Natural killer cell treated with Interleukin-12 subunit alpha and Interleukin-12 subunit beta and Interleukin-15 and Interleukin-18, amount 100 ng/mL, for 72 hours (primary cell): ENCODE data around the gene DNAJB14. TPM values are rescaled to one million over a fixed set of nuclear protein-coding genes. Genes with fewer than 3 reads are reported as not detected.

ENCODE experiments used
- ATAC-seq, 2 donors: fragments of 150-1000 bp; cut with Tn5 transposase in 1 of 2; sonication (Bioruptor Pico), chemical (Tn5 transposase) in 1 of 2; 2 replicates each; pipeline ENCODE4 v1.10.0; 2021
- DNase-seq: peaks from one replicate; pipeline ENCODE4 v3.0.0; 2022; ENCODE audit warnings: low spot score
- H3K27ac Mint-ChIP-seq, 2 donors: 1 replicate in 1 of 2; 2 replicates in 1 of 2; pipeline ENCODE4 v1.8.0; 2022; ENCODE audit warnings: mixed read lengths in 2 of 2, mild to moderate bottlenecking in 1 of 2, moderate library complexity in 1 of 2
- H3K27me3 Mint-ChIP-seq, 2 donors: 1 replicate in 1 of 2; 2 replicates in 1 of 2; pipeline ENCODE4 v1.8.0; 2022; ENCODE audit warnings: mixed read lengths in 2 of 2
- H3K36me3 Mint-ChIP-seq: one replicate; pipeline ENCODE4 v1.8.0; 2022; ENCODE audit warnings: mixed read lengths
- H3K4me1 Mint-ChIP-seq, 2 donors: 1 replicate in 1 of 2; 2 replicates in 1 of 2; pipeline ENCODE4 v1.8.0; 2022; ENCODE audit warnings: low read depth in 2 of 2, mixed read lengths in 2 of 2, mild to moderate bottlenecking in 1 of 2
- H3K4me3 Mint-ChIP-seq: one replicate; pipeline ENCODE4 v1.8.0; 2022; ENCODE audit warnings: mixed read lengths
- H3K9me3 Mint-ChIP-seq: 2 replicates; pipeline ENCODE4 v1.8.0; 2022; ENCODE audit warnings: mixed read lengths
- total RNA-seq, 2 donors: library from RNA; stranded (reverse); gene quantifications; one replicate each; pipeline ENCODE4 v1.2.3, GENCODE V29; 2022

DNAJB14 gene
- total RNA-seq, 2 donors from 2014 or later = 51.4 to 70.3 TPM

DNA sequence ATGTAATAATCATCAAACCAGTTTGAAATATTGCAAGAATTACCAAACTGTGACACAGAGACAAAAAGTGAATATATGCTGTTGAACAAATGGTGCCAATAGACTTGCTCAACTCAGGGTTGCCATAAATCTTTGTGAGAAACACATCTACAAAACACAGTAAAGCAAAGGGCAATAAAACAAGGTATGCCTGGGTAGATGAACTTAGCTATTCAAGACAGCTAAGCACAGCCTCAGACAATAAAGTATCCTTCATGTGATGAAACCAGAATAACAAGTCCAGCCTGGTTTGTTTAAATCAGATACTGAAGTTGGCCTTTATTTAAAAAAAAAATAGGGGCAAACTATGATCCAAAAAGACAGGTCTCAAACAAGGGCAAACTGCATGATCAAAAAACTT lies 71.3 kb downstream of the DNAJB14 start:
- Mint-ChIP-seq H3K27me3 (no peaks in the 10 kb centered on the region), H3K4me3 (no peak overlapping the region), H3K27ac (no peak overlapping the region), H3K36me3 (peaks cover 4% of the 10 kb centered on the region), H3K9me3 (no peaks in the 10 kb centered on the region), H3K4me1 (peaks cover 0 to 2% of the 10 kb centered on the region in 2 donors)
- DNase-seq = no peak
- ATAC-seq = no peak

- DNase-seq = no peak
- H3K4me1 Mint-ChIP-seq = peaks cover 5 to 8% of the 10 kb centered on the region in 2 donors
- no peak overlapping the region for H3K27ac Mint-ChIP-seq
- no peak for ATAC-seq
- H3K27me3 Mint-ChIP-seq = no peaks in the 10 kb centered on the region
- H3K36me3 Mint-ChIP-seq = no peaks in the 10 kb centered on the region
- no peak overlapping the region for H3K4me3 Mint-ChIP-seq
- no peaks in the 10 kb centered on the region for H3K9me3 Mint-ChIP-seq
Observed at GRCh38 chr4:99872570-99872969, 73.8 kb downstream of the DNAJB14 start.

GRCh38 chr4:99868126-99868596 lies 78.3 kb downstream of the DNAJB14 start:
- ATAC-seq = peak; percentile 88 to 99
- Mint-ChIP-seq H3K4me3 (peak overlapping the region; percentile 42), H3K27me3 (no peaks in the 10 kb centered on the region), H3K9me3 (no peaks in the 10 kb centered on the region), H3K4me1 (peaks cover 5 to 8% of the 10 kb centered on the region in 2 donors), H3K36me3 (peaks cover 4% of the 10 kb centered on the region), H3K27ac (peak overlapping the region; percentile 24 to 27)
- DNase-seq = no peak

DNA sequence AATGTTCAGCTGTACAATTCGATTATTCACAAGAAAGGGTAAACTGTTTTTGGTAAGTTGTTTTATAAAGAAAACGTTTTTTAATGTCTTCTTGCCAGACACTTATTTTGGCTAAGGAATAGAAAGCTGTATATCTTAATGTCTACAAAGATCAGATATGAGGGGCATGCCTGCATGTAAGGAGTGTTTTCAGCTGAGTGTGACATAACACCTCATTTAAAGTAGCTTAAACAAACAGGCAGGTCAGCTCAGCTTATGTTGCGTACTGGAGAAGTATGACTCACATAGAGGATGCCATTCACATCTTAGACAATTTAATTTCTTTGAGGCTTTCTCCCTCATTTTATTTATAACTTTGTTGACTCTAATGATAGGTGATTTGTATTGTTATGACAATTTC lies 82.6 kb downstream of the DNAJB14 start:
- Mint-ChIP-seq H3K4me1 (peaks cover 5 to 13% of the 10 kb centered on the region in 2 donors), H3K27me3 (no peaks in the 10 kb centered on the region), H3K4me3 (no peak overlapping the region), H3K36me3 (peaks cover 4% of the 10 kb centered on the region), H3K27ac (no peak overlapping the region), H3K9me3 (no peaks in the 10 kb centered on the region)
- no peak for ATAC-seq
- DNase-seq = no peak

DNA sequence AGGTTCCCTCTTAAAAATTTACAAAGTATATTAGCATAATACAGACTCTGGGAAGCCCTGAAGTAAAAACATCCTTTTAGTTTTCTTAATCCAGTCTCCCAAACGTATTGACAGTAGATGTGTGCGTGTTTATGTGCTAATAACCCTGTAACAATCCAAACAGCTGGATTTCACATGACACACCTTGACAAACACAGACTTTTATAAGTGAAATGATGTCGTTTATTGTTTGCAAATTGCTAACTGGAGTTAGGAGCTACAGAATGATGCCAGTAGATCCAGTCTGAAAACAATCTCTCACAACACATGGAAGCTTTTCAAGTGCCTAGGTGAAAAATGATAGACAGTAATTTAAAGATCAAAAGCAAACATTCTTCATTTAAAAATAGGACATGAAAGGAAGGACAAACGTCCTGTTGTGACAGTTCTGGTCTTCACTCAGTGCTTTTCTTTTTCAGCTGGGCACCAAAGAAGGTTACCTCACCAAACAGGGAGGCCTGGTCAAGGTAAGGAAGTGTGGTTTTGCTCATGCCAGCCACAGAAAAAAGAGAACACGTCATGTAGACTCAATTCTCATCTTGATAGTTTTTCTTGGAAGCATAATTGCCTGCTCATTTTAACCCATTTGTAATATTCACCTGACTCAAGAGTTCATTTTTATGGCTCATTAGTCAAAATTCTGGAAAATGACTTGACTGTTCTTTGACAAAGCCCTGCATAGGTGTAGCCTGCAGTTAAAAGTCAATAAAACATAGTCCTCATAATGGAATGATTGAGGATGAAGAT lies 85.1 kb downstream of the DNAJB14 start:
- DNase-seq (no peak), ATAC-seq (peak; percentile 55 to 89)
- H3K9me3 Mint-ChIP-seq = no peaks in the 10 kb centered on the region
- no peaks in the 10 kb centered on the region for H3K27me3 Mint-ChIP-seq
- H3K4me3 Mint-ChIP-seq = peak overlapping the region; percentile 47
- H3K4me1 Mint-ChIP-seq = peaks cover 3 to 9% of the 10 kb centered on the region in 2 donors
- H3K36me3 Mint-ChIP-seq = peaks cover 6% of the 10 kb centered on the region
- H3K27ac Mint-ChIP-seq = peak overlapping the region in 1 of 2 donors; percentile 64

- Mint-ChIP-seq H3K27me3 (no peaks in the 10 kb centered on the region), H3K9me3 (no peaks in the 10 kb centered on the region), H3K36me3 (peaks cover 6% of the 10 kb centered on the region), H3K4me1 (peaks cover 10 to 17% of the 10 kb centered on the region in 2 donors), H3K27ac (no peak overlapping the region), H3K4me3 (no peak overlapping the region)
- DNase-seq = no peak
- no peak for ATAC-seq
Observed at GRCh38 chr4:99860521-99860920, 85.9 kb downstream of the DNAJB14 start.

- Mint-ChIP-seq H3K27me3 (no peaks in the 10 kb centered on the region), H3K36me3 (peaks cover 14% of the 10 kb centered on the region), H3K4me1 (peaks cover 14 to 26% of the 10 kb centered on the region in 2 donors), H3K9me3 (no peaks in the 10 kb centered on the region), H3K27ac (no peak overlapping the region), H3K4me3 (no peak overlapping the region)
- no peak for ATAC-seq
- DNase-seq = no peak
Observed at GRCh38 chr4:99859618-99860017, 86.8 kb downstream of the DNAJB14 start.

DNA sequence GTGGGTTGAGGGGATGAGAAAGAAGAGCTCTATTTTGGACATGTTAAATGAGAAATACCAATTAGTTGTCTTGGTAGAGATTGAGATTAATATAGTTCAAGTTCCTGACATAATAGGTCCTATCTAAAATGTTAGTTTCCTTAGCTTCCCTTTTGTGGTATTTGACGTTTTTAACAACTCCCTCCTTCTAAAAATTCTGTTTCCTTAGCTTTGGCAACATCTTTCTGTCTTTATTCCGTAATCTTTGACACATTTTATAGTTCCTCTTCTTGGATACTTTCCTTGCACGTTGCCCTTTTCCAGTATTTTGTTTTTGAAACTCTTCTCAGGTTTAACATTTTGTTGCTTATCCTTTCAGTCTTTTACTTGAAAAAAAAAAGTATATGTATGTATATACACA lies 89.1 kb downstream of the DNAJB14 start:
- ATAC-seq (no peak), DNase-seq (no peak)
- H3K9me3 Mint-ChIP-seq = no peaks in the 10 kb centered on the region
- peaks cover 21% of the 10 kb centered on the region for H3K36me3 Mint-ChIP-seq
- H3K27ac Mint-ChIP-seq = peak overlapping the region; percentile 22 to 76
- peaks cover 14 to 40% of the 10 kb centered on the region in 2 donors for H3K4me1 Mint-ChIP-seq
- H3K4me3 Mint-ChIP-seq = no peak overlapping the region
- no peaks in the 10 kb centered on the region for H3K27me3 Mint-ChIP-seq

DNA sequence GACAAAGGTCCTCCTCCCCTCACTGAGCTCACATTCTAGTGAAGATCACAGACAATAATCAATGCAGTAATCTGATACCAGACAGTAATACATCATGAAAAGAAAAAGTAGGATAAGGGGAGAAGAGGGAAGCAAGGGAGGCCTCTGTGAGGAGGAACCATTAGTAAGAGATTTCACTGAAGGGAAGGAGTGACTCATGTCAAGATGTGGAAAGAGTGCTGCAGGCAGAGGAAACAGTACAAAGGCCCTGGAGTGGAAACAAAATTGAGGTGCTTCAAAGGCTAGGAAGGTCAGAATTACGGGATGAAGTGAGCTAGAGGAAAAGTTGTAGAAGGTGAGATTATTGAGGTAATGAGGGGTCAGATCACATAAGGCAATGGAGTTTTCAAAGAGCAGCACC lies 90.3 kb downstream of the DNAJB14 start:
- Mint-ChIP-seq H3K9me3 (no peaks in the 10 kb centered on the region), H3K4me3 (peak overlapping the region; percentile 61), H3K27me3 (no peaks in the 10 kb centered on the region), H3K4me1 (peaks cover 21 to 43% of the 10 kb centered on the region in 2 donors), H3K36me3 (peaks cover 21% of the 10 kb centered on the region), H3K27ac (peak overlapping the region; percentile 28 to 76)
- no peak for DNase-seq
- ATAC-seq = peak; percentile 76 to 81

GRCh38 chr4:99855678-99856077 lies 90.7 kb downstream of the DNAJB14 start:
- Mint-ChIP-seq H3K4me1 (peaks cover 21 to 48% of the 10 kb centered on the region in 2 donors), H3K27ac (peak overlapping the region; percentile 28 to 76), H3K9me3 (no peaks in the 10 kb centered on the region), H3K4me3 (peak overlapping the region; percentile 61), H3K27me3 (no peaks in the 10 kb centered on the region), H3K36me3 (peaks cover 21% of the 10 kb centered on the region)
- DNase-seq (no peak), ATAC-seq (peak; percentile 61 to 69)

- no peak for DNase-seq
- no peak for ATAC-seq
- H3K27me3 Mint-ChIP-seq = no peaks in the 10 kb centered on the region
- H3K9me3 Mint-ChIP-seq = no peaks in the 10 kb centered on the region
- H3K4me3 Mint-ChIP-seq = no peak overlapping the region
- peaks cover 21% of the 10 kb centered on the region for H3K36me3 Mint-ChIP-seq
- peak overlapping the region; percentile 0 to 76 for H3K27ac Mint-ChIP-seq
- H3K4me1 Mint-ChIP-seq = peaks cover 21 to 55% of the 10 kb centered on the region in 2 donors
Observed at GRCh38 chr4:99853999-99854398, 92.4 kb downstream of the DNAJB14 start.

- Mint-ChIP-seq H3K27me3 (no peaks in the 10 kb centered on the region), H3K4me3 (no peak overlapping the region), H3K4me1 (peaks cover 21 to 55% of the 10 kb centered on the region in 2 donors), H3K36me3 (peaks cover 21% of the 10 kb centered on the region), H3K27ac (peak overlapping the region in 1 of 2 donors; percentile 92), H3K9me3 (no peaks in the 10 kb centered on the region)
- no peak for ATAC-seq
- DNase-seq = no peak
Observed at GRCh38 chr4:99853190-99853589, 93.2 kb downstream of the DNAJB14 start.

- H3K36me3 Mint-ChIP-seq = peaks cover 21% of the 10 kb centered on the region
- ATAC-seq = peak in 1 of 2 donors; percentile 15
- H3K4me3 Mint-ChIP-seq = peak overlapping the region; percentile 82
- peaks cover 21 to 60% of the 10 kb centered on the region in 2 donors for H3K4me1 Mint-ChIP-seq
- H3K27ac Mint-ChIP-seq = peak overlapping the region; percentile 72 to 92
- H3K27me3 Mint-ChIP-seq = no peaks in the 10 kb centered on the region
- DNase-seq = no peak
- H3K9me3 Mint-ChIP-seq = no peaks in the 10 kb centered on the region
Observed at GRCh38 chr4:99852199-99852749, 94.1 kb downstream of the DNAJB14 start.

DNA sequence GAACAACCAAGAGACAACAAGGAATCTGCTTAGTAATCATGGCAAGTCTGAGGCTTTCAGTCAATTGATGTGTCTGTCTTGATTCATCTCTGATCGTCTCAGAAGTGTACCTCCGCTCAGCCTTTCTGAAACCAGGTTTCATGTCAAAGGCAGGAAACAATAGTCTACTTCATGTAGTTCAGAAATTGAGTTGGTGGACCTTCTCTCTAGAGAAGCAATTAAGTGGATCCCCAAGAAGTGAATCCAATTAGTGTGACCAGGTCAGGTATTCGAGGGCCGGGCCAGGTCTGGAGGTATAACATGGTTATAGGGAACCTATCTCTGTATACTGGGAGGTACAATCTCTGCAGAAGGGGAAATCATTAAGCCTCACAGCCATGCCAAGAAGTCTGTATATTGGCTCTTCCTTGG lies 97.8 kb downstream of the DNAJB14 start:
- peak in 1 of 2 donors; percentile 39 for ATAC-seq
- Mint-ChIP-seq H3K36me3 (no peaks in the 10 kb centered on the region), H3K9me3 (no peaks in the 10 kb centered on the region), H3K27ac (peak overlapping the region; percentile 50 to 67), H3K4me1 (peaks cover 9 to 37% of the 10 kb centered on the region in 2 donors), H3K4me3 (peak overlapping the region; percentile 41), H3K27me3 (no peaks in the 10 kb centered on the region)
- no peak for DNase-seq
